ENCODE data around the gene LRP1B.

- TF ChIP-seq POLR2A (IDR thresholded peaks at IDR 0.05; ENCODE audit: low read depth, low read length) (no peak), POLR2AphosphoS5 (IDR thresholded peaks at IDR 0.05; ENCODE audit: low read depth, low read length) (no peak)
These were observed 162.8 kb downstream of the LRP1B start for GRCh38 chr2:141967980-141968379.
